NCI-H1092 (cell line): ENCODE data around the gene CANT1.
"Not testable (repeated sequence)": the region's sequence is repeated elsewhere in the genome, so short reads cannot be mapped to it uniquely, and the experiment has no call there.

Source experiments
- DNase-seq: peaks from one replicate; lab custom pipeline; 2025; lab: John Stamatoyannopoulos, UW

CANT1 gene

DNA sequence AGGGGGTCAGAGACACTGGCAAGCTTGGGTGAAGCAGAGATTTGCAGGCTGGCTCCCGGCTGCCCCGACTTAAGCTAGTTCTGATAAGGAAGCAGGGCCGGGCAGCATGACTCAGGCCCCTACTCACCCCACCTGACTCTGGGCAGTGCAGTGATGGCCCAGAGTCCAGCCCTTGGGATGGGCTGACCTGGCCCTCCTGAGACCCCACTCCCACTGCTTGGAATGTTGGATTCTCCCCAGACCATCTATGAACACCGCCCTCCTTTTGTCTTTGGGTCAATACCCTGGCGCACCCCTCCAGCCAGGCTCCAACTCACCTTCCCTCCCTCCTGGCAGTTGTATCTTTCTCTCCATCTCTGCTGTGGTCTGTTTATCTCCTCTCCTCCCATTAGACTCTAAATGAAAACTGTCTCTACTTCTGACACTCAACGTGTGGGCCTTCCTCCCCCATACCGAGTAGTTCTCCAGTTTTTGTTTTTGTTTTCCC lies 50.9 kb downstream of the CANT1 start:
- no peak for DNase-seq

DNA sequence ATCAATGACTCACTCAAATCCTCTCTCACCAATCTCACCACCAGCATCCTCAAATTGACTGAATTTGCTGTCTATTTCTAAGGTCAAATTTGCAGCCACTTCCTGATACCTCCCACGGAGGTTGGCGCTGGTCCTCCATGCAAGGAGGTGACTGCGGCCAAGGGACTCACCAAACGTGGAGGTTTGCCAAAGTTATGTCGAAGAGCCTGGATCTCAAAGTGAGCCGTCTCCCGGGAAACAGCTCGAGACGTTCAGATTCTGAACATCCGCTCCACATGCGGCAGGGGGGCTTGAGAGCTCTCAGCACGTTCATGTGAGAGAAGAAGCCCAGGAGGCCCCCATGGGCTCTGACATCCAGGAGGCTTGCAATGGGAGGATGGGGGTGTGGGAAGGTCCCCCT lies 52.4 kb downstream of the CANT1 start:
- DNase-seq: peak; percentile 24

DNA sequence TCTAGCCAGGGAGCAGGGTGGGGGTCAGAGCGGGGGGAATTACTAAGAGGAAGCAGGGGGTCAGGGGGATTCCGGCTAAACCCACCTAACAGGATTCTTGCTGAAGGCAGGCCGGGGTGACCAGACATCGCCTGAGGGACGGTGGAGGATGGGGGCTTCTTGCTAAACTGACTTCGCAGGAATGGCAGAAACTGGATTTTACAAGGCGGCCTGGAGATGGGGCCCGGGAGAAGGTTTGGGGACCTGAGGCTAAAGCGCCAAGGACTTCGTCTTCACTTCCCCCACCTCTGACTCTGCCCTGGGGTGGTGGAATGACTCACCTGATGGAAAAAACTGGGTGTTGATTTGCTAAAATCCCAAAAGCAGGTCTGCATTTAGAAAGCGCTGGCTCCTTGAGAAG lies 53.3 kb downstream of the CANT1 start:
- DNase-seq: no peak

DNA sequence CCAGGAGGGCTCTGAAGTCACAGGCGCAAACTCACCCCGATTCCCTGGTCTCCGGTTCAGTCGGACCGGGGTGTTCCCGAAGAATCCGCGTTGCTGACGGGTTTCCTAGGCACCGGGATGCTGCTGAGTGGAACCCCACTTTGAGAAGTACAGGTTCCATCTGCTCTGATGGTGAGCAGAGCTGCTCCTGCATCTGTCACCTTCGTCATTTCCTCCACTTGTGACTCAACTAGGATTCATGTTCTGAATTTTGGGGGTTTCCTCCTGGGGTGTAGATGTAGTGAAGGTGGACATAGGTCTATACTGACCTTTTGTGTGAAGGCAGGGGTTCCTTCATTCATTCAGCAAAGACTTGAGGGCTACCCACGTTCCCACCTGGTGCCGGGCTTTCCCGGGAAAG lies 54.9 kb downstream of the CANT1 start:
- DNase-seq: no peak

DNA sequence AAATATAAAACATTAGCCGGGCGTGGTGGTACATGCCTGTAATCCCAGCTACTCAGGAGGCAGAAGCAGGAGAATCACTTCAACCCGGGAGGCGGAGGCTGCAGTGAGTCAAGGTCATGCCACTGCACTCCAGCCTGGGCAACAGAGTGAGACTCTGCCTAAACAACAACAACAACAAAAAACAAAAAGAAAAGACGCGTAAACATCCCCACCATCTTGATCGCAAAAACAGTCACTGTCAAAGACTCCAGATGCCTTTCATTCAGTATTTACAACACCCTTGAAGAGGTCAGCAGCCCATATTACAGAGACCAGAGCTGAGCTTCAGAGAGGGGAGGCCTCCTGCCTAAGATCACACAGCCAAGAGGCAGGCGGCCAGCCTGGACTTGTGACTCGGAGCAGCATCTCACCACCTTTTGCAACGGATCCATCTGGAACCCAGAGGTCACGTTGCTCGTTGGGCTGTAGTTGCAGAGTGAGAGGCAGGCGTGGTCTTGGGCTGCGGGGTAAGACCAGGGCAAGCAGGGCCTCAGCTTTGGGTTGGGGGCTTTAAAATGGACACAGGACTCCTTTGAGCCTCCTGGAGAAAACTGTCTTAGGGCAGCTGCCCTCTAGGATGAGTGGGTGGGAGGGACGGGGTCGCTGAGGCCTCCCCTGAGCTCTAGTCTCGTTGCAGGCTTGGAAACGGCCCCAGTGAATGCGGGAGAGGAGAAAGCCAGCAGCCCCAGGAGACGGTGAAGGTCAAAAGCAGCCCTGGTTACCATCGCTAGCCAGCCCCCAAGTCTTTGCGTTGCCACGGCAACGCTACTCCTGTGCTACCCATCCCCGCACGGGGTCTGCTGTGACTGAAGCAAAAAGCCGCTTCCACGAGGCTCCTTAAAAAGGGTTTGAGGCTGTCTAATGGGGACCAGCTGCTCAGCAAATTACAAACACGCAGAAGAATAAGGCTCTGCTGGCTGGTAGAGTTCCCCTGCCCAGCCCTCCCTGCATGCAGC lies 55.9 kb downstream of the CANT1 start:
- DNase-seq: no peak

DNA sequence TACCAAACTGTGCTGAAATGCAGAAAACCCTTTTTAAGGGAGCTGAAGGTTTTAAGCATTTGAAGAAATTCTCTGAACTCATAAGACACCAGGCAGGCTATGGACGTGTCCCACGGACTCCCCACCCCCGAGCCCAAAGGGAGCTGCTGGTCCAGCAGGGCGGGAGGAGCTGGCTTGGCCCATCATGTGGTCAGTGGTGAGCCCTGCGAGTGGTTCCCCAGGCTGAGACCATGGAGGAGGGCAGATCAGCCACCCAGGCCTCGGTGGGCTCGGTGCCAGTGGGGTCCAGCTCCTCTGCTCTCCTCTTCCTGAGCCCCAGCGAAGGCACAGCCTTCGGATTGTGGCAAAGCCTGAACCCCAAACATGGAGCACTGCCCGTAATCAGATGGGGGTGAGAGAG lies 56.9 kb downstream of the CANT1 start:
- DNase-seq: no peak

DNA sequence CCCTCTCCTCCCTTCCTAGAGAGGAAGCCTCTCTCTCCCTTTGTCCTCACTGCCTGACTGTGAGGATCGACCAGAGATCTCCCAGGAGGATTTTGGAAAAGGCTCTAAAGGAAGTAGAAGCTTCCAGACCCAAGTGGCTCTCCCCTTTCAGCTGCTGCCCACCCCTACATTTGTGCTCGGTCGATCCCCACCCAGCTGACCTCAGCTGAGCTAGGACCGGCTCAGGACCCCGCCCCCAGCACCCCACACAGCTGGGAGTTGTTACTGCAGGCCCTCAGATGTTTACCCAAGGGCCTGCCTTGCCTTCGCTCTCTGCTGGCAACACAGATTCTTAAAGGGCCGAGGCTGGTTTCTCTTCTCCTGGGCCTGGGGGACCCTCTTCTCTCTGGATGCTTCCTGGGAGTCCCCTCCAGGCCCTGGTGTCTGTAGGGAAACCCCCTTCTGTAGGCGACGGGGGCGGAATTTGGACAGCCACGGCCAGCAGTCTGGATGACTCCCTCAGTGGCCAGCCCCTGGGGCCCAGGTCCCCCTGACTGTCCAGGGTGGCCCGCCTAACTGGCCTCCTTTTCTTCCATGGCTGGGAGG lies 57.5 kb downstream of the CANT1 start:
- no peak for DNase-seq

DNA sequence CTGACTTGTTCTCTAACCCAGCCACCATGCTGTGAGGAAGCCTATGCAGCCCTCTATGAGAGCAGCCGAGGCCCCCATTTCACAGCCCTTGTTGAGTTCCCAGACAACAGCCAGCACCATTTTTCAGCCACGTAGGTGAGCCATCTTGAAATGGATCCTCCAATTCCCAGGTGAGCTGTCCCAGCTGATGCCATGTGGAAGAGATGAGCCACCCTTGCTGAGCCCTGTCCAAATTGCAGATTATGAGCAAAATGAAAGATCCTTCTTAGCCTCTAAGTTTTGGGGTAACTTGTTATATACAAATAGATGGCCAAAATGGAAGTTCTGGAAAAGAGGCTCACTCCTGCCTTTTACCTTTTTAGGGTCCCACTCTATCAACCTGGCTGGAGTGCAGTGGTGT lies 58.7 kb downstream of the CANT1 start:
- DNase-seq: no peak

DNA sequence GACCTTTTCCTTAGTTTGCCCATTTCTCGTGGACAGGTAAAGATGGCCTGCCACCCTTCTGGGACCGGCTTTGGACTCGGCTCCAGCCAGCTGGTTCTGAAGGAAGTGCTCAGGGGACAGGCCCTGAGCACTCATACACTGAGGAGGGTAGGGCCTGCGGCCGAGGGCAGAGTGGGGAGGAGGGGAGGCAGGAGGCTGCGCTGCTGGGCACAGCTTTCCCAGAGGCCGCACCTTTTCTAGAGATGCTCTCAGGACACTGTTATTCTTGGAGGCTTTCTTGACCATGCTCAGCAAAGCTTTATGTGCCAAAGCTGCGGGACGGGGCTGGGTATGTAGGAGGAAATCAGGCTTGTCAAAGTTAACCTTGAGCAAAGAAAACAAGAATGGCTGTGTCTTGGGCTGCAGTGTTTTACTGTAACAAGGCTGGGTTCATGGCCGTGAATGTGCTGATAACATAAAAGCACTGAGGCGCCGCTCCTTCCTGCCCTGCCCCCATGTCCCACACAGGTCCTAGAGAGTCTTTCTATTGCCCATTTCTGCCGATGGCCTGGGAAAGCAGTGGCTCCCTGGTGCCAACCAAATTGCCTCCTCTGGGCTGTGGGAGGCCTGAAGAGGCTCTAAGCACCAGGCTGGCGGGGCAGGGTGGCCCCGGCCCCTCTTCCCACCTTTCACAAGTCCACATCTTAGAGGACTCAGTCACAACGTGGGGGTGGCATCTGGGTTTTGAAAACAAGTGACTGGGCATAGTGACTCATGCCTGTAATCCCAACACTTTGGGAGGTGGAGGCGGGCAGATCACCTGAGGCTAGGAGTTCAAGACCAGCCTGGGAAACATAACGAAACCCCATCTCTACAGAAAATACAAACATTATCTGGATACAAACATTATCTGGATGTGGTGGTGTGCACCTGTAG lies 62.1 kb downstream of the CANT1 start:
- DNase-seq: no peak

DNA sequence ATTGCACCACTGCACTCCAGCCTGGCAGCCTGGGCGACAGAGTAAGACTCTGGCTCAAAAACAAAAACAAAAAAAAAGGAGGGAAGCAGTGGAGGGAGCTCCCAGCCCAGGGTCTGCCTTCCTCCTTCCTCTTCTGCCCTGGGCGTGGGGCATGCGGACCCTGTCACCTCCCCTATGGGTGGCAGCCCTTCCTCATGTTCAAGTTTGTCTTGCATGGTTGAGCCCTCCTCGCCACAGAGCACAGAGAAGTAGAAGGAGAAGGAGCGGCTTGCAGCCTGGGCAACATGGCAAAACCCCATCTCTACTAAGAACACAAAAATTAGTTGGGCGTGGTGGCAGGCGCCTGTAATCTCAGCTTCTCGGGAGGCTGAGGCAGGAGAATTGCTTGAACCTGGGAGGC lies 62.9 kb downstream of the CANT1 start:
- no peak for DNase-seq

DNA sequence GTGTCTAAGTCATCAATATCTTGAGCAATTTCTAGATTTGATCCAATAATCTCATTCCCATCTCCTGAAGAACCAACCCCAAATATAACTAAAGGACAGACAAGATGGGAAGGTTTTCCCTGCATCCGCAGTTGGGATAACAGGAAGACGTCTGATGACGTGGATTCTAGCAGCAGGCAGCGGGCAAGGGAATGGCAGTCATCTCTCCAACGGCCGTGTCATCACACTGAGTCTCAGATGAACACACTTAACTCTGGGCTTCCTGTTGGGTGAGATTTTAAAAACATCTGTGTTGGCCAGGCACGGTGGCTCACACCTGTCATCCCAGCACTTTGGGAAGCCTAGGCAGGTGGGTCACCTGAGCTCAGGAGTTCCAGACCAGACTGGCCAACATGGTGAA lies 63.4 kb downstream of the CANT1 start:
- no peak for DNase-seq

DNA sequence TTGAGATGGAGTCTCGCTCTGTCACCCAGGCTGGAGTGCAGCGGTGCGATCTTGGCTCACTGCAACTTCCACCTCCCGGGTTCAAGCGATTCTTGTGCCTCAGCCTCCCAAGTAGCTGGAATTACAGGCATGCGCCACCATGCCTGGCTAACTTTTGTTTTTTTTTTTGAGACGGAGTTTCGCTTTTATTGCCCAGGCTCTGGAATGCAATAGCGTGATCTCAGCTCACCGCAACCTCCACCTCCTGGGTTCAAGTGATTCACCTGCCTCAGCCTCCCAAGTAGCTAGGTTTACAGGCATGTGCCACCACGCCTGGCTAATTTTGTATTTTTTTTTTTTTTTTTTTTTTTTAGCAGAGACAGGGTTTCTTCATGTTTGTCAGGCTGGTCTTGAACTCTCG lies 64.1 kb downstream of the CANT1 start:
- not testable (repeated sequence) for DNase-seq

DNA sequence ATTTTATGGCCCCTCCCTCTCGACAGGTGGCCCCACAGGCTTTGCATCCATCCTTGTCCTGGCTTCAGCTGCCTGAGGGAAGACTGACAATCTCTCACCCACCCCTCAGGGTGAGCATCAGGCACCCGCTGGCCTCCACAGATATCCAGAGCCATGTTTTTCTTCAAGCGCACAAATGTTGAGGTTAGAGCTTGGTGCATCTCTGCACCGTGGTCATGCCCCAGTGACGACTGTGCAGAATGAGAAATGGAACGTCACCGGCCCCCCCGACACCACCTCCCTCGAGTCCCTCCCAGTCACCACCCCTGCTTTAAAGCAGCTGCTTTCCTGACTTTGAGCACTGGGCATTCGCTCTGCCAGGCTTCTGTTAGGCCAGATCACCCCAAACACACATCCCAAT lies 64.6 kb downstream of the CANT1 start:
- no peak for DNase-seq

DNA sequence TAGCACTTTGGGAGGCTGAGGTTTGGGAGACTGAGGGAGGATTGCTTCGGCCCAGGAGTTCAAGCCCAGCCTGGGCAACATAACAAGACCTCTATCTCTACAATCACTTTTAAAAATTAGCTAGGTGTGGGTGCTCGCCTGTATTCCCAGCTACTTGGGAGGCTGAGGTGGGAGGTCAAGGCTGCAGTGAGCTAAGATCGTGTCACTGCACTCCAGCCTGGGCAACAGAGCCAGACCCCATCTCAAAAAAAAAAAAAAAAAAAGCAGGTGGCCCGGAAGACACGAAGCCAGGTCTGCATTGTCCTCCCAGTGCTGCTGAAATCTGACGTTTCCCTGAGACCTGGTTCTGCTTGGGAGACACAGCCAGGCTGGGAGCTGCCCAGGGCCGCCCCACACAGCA lies 65.5 kb downstream of the CANT1 start:
- DNase-seq: no peak
